ENCODE measurements around the gene NDUFAF3.

The NDUFAF3 gene

DNA sequence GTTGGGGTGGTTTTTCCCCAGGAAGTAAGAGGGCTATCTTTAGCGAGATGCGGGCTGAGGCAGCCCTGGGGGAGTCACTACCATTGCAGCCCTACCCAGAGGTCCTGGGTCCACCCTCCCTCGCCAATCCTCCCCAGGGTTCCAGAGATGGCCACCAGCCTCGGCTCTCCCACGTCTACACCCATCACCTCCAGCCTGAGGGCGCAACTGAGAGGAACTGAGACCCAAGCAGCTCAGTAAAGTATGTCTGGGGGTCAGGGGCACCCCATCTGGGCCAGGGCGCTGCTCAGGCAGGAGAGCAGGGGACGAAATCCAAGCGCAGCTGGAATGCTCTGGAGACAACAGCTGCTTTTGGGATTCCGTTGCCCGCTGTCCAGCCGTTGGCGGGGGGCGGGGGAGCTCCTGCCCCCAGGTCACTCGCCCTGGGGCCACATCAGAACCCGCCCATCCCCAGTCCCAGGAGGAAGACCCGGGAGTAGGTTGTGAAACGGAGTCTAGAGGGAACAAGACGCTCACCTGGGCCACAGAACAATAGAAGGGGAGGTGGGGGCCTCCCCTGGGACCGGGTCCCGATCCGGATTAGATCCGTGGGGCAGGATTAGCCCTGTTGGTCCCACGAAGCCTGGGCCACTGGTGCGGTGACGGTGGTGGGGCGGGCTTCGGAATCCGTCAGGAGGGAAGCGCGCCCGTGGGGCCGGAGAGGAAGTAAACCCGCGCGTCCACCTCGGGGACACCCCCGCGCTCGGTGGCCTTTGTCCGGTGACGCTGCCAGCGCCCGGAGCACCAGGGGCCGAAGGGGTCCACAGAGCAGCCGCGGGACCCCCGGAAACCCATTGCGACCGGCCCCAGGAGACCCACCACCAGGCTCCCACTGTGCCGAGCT is 1.4 kb upstream of the NDUFAF3 start:
- Mint-ChIP-seq H3K36me3 (ENCODE audit: low read depth) (peaks cover 28% of the 10 kb centered on the region), H3K9me3 (no peaks in the 10 kb centered on the region), H3K4me1 (ENCODE audit: low read depth) (peaks cover 27% of the 10 kb centered on the region), H3K27me3 (ENCODE audit: low read depth) (no peaks in the 10 kb centered on the region), H3K4me3 (peak overlapping the region; percentile 91), H3K27ac (peak overlapping the region; percentile 95)

DNA sequence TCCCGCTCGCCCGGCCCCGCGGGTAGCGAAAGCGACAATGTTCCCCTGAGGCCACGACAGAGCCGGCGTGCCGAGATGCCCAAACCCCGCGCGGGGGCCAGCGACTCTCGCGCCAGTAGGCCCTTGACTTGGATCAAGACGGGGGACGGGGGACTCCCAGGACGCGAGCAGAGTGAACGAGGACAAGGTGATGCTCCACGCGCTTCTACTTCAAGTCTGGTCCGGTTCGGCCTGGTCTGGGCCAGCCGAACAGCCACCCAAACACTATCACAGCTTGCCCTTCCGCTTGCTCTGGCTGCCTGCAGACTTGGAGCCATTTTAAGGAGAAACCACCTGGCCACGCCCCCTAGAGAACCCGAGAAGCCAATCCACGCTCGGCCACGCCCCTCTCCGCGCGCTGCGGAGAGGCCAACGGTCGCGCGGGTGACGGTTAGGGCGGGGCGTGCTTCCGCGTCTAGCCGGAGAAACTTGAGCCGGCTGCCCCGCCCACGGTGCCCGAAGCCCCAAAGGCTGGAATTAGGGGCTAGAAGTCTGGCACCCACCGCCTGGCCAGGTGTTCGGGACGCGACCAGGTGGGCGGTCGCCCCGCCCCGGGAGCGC is 608 bp upstream of the NDUFAF3 start:
- no peaks in the 10 kb centered on the region for H3K27me3 Mint-ChIP-seq (ENCODE audit: low read depth)
- no peaks in the 10 kb centered on the region for H3K9me3 Mint-ChIP-seq
- peak overlapping the region; percentile 91 for H3K4me3 Mint-ChIP-seq
- peak overlapping the region; percentile 95 for H3K27ac Mint-ChIP-seq
- peaks cover 30% of the 10 kb centered on the region for H3K4me1 Mint-ChIP-seq (ENCODE audit: low read depth)
- H3K36me3 Mint-ChIP-seq (ENCODE audit: low read depth) = peaks cover 28% of the 10 kb centered on the region

DNA sequence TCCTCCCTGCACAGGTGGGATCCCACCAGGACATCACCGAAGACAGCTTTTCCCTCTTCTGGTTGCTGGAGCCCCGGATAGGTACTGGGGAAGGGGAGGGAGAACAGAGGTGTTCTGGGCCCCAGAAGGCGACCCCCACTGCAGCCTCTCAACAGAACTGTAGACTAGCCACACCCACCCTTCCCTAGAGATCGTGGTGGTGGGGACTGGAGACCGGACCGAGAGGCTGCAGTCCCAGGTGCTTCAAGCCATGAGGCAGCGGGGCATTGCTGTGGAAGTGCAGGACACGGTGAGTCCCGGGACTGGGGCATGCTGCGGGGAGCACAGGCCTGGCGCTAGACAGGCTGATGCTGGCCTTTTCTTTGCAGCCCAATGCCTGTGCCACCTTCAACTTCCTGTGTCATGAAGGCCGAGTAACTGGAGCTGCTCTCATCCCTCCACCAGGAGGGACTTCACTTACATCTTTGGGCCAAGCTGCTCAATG is 809 bp downstream of the NDUFAF3 start:
- Mint-ChIP-seq H3K36me3 (ENCODE audit: low read depth) (peaks cover 30% of the 10 kb centered on the region), H3K27ac (peak overlapping the region; percentile 98)

DNA sequence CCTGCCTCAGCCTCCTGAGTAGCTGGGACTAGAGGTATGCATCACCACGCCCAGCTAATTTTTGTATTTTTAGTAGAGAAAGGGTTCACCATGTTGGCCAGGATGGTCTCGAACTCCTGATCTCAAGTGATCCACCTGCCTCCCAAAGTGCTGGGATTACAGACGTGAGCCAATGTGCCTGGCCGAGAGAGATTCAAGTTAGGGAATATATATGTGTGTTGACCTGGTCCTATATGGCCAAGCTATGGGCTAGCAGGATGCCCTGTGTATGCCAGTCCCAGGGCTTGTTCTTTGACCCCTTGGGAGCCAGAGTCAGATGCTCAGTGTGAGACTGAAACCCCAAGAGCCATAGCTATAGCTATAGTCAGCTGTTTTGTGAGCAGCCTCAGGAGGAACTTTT is 1.9 kb downstream of the NDUFAF3 start:
- Mint-ChIP-seq H3K4me3 (peak overlapping the region; percentile 94), H3K9me3 (no peaks in the 10 kb centered on the region), H3K27me3 (ENCODE audit: low read depth) (no peaks in the 10 kb centered on the region), H3K27ac (peak overlapping the region; percentile 31), H3K36me3 (ENCODE audit: low read depth) (peaks cover 30% of the 10 kb centered on the region), H3K4me1 (ENCODE audit: low read depth) (peaks cover 41% of the 10 kb centered on the region)

More for the DNA sequence above, 809 bp downstream of the NDUFAF3 start:
- Mint-ChIP-seq H3K9me3 (no peaks in the 10 kb centered on the region), H3K4me3 (peak overlapping the region; percentile 94), H3K4me1 (ENCODE audit: low read depth) (peaks cover 32% of the 10 kb centered on the region), H3K27me3 (ENCODE audit: low read depth) (no peaks in the 10 kb centered on the region)

DNA sequence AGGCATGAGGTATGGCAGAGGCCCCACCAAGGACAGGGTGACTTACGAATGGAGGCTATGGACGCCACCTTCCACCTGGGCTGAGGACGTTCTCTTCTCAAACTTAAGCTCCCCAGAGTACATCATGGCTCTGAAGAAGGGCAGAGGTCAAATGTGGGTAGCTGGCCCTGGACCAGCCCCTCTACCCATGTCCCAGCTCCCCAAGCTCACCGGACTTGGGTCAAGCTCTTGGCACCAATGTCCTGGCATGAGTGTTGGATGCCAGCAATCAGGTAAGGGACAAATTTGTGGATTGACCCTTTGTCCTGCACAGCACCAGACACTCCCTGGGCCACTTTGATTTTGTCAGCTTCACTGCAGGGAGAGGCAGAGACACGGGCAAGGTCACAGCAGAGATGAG is 2.5 kb downstream of the NDUFAF3 start:
- Mint-ChIP-seq H3K27me3 (ENCODE audit: low read depth) (no peaks in the 10 kb centered on the region), H3K27ac (no peak overlapping the region), H3K9me3 (no peaks in the 10 kb centered on the region), H3K4me1 (ENCODE audit: low read depth) (peaks cover 44% of the 10 kb centered on the region), H3K36me3 (ENCODE audit: low read depth) (peaks cover 35% of the 10 kb centered on the region), H3K4me3 (no peak overlapping the region)

DNA sequence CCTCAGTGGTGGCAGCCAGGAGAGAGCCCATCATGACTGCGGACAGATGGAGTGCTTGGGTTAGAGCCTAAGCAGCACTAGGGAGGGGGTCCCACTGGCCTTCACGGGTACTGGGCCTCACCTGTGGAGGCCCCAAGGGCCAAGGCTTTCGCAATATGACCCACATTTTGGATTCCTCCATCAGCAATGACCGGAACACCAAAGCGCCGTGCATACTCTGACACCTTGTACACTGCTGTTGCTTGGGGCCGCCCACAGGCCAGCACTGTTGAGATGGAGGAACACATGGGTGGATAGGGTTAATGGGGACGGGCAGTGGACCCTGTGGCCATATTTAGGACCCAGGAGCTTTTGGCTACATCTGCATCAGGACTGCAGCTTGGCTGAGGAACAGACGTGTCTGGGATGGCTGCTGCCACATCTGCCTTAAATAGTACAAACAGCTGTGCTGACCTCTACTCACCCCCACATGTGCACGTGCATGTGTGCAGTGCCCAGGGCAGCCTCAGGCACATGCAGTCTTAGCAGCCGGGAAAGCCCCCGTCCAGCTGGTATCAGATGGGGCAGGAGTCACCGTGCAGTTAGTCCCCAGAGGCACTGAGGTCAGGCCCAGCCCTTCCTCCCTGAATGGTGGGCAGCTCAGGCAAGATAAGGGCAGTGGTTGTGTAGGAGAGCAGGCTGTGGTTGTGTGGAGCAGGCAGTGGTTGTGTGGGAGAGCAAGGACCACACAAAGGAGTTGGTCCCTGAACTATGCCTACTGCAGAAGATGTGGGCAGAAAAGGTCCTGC is 3.3 kb downstream of the NDUFAF3 start:
- Mint-ChIP-seq H3K27me3 (ENCODE audit: low read depth) (no peaks in the 10 kb centered on the region), H3K9me3 (no peaks in the 10 kb centered on the region), H3K27ac (peak overlapping the region; percentile 20), H3K4me3 (no peak overlapping the region), H3K4me1 (ENCODE audit: low read depth) (peaks cover 39% of the 10 kb centered on the region), H3K36me3 (ENCODE audit: low read depth) (peaks cover 37% of the 10 kb centered on the region)

DNA sequence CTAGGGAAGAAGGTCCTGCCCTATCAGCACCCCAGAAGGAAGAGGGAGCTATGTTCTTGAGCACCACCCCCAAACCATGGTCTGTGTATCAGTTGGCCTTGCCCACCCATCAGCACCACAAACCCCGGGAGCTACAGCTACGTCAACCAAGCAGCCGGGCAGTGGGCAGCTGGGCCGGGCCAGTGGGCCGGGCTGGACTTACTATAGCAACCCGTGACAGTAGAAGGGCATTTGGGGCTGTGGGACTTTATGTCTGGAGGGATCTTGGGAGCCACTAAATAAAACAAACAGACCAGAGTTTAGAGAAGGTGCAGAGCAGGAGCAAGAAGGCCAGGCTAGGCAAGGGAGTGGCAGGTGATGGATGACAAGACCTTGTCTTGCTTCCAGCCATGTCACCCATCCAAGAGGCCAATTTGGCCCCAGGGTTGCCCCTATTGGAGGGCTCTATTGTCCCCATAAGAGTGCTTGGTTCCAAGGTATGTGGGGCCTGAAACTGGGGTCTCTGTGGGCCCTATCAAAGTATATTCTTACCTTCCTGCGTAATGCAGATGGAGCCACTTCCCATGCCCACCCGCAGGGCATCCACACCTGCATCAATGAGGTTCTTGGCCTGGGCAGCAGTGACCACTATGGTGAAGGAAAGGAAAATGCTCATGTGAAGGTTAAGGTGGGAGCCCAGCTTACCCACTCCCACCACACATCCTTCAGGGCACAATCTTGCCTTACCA is 4.0 kb downstream of the NDUFAF3 start:
- Mint-ChIP-seq H3K4me1 (ENCODE audit: low read depth) (peaks cover 39% of the 10 kb centered on the region), H3K4me3 (no peak overlapping the region), H3K27me3 (ENCODE audit: low read depth) (no peaks in the 10 kb centered on the region), H3K9me3 (no peaks in the 10 kb centered on the region), H3K36me3 (ENCODE audit: low read depth) (peaks cover 42% of the 10 kb centered on the region), H3K27ac (peak overlapping the region; percentile 41)

DNA sequence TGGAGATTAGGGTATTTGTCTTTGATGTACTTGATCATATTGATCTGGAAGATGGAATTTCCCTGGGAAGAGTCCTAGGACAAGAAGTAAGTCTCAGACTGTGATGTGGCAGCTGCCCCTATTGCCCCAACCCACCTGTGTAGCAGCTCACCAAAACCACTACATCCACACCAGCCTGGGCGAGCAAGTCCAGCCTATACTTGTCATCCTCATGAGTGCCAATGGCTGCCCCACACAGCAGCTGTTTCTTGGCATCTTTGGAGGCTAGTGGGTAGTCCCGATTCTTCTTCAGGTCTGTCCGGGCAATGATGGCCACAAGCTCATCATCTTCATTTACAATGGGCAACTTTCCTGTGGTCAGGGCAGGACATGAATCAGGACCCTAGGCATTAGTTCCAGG is 4.6 kb downstream of the NDUFAF3 start:
- H3K4me3 Mint-ChIP-seq = no peak overlapping the region

DNA sequence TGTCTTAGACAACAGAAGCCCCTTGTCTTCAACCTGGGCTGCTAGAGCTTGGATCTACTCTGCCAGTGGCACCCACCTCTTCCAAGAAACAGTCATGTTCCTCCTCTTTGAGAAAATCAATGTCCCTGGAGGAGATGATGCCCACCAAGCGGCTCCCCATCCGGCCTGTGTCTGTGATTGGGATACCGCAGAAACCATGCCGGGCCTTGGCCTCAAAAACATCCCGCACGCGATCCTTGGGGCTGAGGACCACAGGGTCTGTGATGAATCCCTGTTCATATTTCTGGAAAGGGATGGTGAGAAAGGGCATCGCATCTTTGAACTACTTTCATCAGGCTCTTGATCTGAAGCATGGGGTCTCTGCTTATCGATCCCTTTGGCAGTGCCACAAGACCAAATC is 5.7 kb downstream of the NDUFAF3 start:
- Mint-ChIP-seq H3K4me3 (no peak overlapping the region), H3K27me3 (ENCODE audit: low read depth) (no peaks in the 10 kb centered on the region), H3K4me1 (ENCODE audit: low read depth) (peaks cover 36% of the 10 kb centered on the region), H3K36me3 (ENCODE audit: low read depth) (peaks cover 52% of the 10 kb centered on the region), H3K27ac (no peak overlapping the region), H3K9me3 (no peaks in the 10 kb centered on the region)

More for the DNA sequence above, 4.6 kb downstream of the NDUFAF3 start:
- H3K4me1 Mint-ChIP-seq (ENCODE audit: low read depth) = peaks cover 37% of the 10 kb centered on the region
- H3K9me3 Mint-ChIP-seq = no peaks in the 10 kb centered on the region
- peak overlapping the region; percentile 9 for H3K27ac Mint-ChIP-seq
- peaks cover 45% of the 10 kb centered on the region for H3K36me3 Mint-ChIP-seq (ENCODE audit: low read depth)
- no peaks in the 10 kb centered on the region for H3K27me3 Mint-ChIP-seq (ENCODE audit: low read depth)

DNA sequence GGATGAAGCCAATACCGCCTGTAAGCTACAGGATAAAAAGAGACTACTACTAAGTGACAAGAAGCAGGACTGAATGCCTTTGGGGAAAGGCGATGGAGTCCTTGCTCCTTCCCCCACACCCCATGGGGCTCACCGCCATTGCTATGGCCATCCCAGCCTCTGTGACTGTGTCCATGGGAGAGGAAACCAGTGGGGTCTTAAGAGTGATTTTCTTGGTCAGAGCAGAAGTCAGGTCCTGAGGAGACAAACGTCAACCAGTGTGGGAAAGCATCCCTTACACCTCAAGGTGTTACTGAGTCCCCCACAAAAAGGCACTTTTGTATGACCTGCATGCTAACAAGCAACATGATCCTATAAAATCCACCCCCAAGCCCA is 6.4 kb downstream of the NDUFAF3 start:
- no peaks in the 10 kb centered on the region for H3K9me3 Mint-ChIP-seq
- H3K4me1 Mint-ChIP-seq (ENCODE audit: low read depth) = peaks cover 31% of the 10 kb centered on the region
- peak overlapping the region; percentile 95 for H3K27ac Mint-ChIP-seq
- H3K36me3 Mint-ChIP-seq (ENCODE audit: low read depth) = peaks cover 49% of the 10 kb centered on the region
- H3K4me3 Mint-ChIP-seq = peak overlapping the region; percentile 90
- no peaks in the 10 kb centered on the region for H3K27me3 Mint-ChIP-seq (ENCODE audit: low read depth)

DNA sequence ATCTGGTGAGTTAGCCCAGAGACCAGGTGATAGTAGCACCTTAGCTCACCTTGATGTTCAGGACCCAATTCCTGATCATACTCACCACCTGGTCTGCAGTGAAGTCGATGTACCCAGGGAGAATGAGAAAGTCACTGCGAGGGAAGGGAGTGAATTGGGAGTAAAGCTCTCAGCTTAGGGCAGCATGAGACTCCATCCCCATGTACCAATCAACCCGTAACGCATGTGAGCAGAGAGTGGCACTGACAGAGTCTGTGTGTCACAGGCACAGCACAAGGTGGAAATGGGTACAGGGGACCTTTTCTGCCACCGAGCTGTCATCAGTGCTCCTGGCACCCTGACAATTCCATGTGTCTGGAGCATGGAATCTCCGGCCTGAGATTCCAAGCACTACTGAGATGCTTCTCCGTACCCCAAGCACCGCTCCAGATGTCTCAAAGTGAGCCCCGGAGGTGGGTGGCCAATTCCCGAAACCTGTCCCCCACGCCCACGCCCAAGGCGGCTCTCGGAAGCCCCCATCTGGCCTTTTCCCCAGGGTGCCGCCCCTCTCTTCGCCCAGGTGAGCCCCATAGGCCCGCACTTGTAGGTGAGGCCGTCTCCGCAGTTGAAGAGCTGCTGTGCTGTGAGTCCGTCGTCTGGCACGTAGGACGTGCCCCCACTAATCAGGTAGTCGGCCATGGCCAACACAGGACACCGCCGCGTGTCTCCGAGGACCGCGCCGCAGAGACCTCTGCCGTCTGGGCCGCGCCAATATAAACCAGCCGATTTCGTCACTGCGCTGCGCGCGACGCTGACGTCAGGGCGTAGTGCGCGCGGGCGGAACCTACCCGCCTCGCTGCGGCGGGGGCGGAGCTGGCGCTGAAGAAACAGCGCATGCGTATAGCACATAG is 7.0 kb downstream of the NDUFAF3 start, which contains the start of gene IMPDH2:
Gene IMPDH2, minus strand, starts transcription at position 726 of the 890 bp plus-strand sequence. Its CDS starts 48 bp downstream, at position 678.
- Mint-ChIP-seq H3K9me3 (no peaks in the 10 kb centered on the region), H3K36me3 (ENCODE audit: low read depth) (peaks cover 45% of the 10 kb centered on the region), H3K4me3 (peak within 1 kb of the TSS; percentile 90), H3K27me3 (ENCODE audit: low read depth) (no peaks in the 10 kb centered on the region), H3K4me1 (ENCODE audit: low read depth) (peaks cover 27% of the 10 kb centered on the region), H3K27ac (peak within 1 kb of the TSS; percentile 95)

DNA sequence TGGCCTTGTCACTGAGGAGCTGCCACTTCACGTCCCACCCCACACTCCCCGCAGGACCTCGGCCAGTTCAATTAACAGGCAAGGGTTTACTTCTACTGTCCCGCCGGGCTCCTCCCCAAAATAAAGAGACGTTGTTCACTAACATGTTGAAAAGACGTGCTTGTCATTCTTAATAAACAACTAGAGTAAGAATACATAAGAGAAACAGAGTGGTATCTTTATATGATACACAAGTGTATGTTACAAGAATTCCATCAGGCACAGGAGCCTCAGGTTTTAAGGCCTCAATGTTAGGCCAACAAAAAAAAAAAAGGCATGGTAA is 7.6 kb downstream of the NDUFAF3 start:
- peaks cover 41% of the 10 kb centered on the region for H3K36me3 Mint-ChIP-seq (ENCODE audit: low read depth)
- H3K9me3 Mint-ChIP-seq = no peaks in the 10 kb centered on the region
- H3K27me3 Mint-ChIP-seq (ENCODE audit: low read depth) = no peaks in the 10 kb centered on the region
- peak overlapping the region; percentile 90 for H3K4me3 Mint-ChIP-seq
- H3K27ac Mint-ChIP-seq = peak overlapping the region; percentile 95
- H3K4me1 Mint-ChIP-seq (ENCODE audit: low read depth) = peaks cover 27% of the 10 kb centered on the region

DNA sequence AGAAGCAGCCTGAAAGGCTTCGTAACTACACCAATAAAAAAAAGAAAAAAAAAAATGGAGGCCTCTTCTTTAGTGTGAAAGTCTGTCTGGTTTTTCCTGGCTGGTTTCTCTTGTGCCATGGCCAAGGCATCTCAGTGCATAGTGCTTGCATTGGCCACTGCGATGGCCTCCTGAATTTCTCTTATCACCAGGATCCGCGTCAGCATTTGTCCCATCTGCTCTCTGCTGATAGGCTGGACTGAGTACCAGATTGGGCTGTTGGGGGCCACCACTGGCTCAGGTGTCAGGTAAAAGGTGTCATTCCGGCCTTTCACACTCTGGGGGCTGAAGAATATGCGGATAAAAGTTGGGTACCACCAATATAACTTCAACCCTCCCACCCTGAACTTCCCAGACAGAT is 8.4 kb downstream of the NDUFAF3 start:
- no peak overlapping the region for H3K27ac Mint-ChIP-seq
- no peaks in the 10 kb centered on the region for H3K9me3 Mint-ChIP-seq
- H3K4me3 Mint-ChIP-seq = no peak overlapping the region
- H3K4me1 Mint-ChIP-seq (ENCODE audit: low read depth) = peaks cover 27% of the 10 kb centered on the region
- H3K27me3 Mint-ChIP-seq (ENCODE audit: low read depth) = no peaks in the 10 kb centered on the region
- H3K36me3 Mint-ChIP-seq (ENCODE audit: low read depth) = peaks cover 43% of the 10 kb centered on the region

Measured in T-helper 1 cell treated with Interleukin-12 subunit alpha and Interleukin-12 subunit beta and Interleukin-4 antibody, amounts not matched to agents 30 μg/mL and 1 μg/mL, for 36 hours (primary cell).